Endodermal cell (in vitro differentiated cells): Measurements from ENCODE around the gene RGS3. TPM values are rescaled to one million over a fixed set of nuclear protein-coding genes. Genes with fewer than 3 reads are reported as not detected.

Source experiments
- DNase-seq: peaks from one replicate; pipeline ENCODE4 v3.0.0-alpha.2; 2017
- H3K27ac ChIP-seq: 2 replicates; pipeline ENCODE4 v1.5.1; 2013; ENCODE audit warnings: mild to moderate bottlenecking, low read depth, low read length, moderate library complexity
- H3K27me3 ChIP-seq: 2 replicates; pipeline ENCODE4 v1.6.1; 2013; ENCODE audit warnings: mild to moderate bottlenecking, low read length, moderate library complexity; ENCODE audit not compliant: insufficient read depth, control insufficient read depth, poor library complexity, severe bottlenecking
- H3K36me3 ChIP-seq: 2 replicates; pipeline ENCODE4 v1.7.0; 2013; ENCODE audit warnings: mild to moderate bottlenecking, low read length, moderate library complexity; ENCODE audit not compliant: control insufficient read depth, insufficient read depth
- H3K4me1 ChIP-seq: one replicate; pipeline ENCODE4 v1.7.0; 2013; ENCODE audit warnings: low read length; ENCODE audit not compliant: control insufficient read depth, insufficient read depth
- H3K4me3 ChIP-seq: 2 replicates; pipeline ENCODE4 v1.5.1; 2013; ENCODE audit warnings: mild to moderate bottlenecking, low read length, moderate library complexity
- H3K9ac ChIP-seq: 2 replicates; pipeline ENCODE4 v1.6.1; 2013; ENCODE audit warnings: mild to moderate bottlenecking, low read length, moderate library complexity; ENCODE audit not compliant: poor library complexity, severe bottlenecking; ENCODE audit errors: extremely low read depth
- H3K9me3 ChIP-seq: 2 replicates; pipeline ENCODE4 v1.6.1; 2013; ENCODE audit warnings: mild to moderate bottlenecking, low read length, moderate library complexity; ENCODE audit not compliant: control insufficient read depth
- H3K27ac Mint-ChIP-seq: 2 replicates; pipeline ENCODE4 v1.8.0; 2020; ENCODE audit warnings: mixed read lengths
- H3K27me3 Mint-ChIP-seq: 2 replicates; pipeline ENCODE4 v1.8.0; 2021; ENCODE audit warnings: mild to moderate bottlenecking, mixed read lengths; ENCODE audit not compliant: insufficient read depth
- H3K36me3 Mint-ChIP-seq: 2 replicates; pipeline ENCODE4 v1.8.0; 2020; ENCODE audit warnings: low read depth, mixed read lengths
- H3K4me1 Mint-ChIP-seq: 2 replicates; pipeline ENCODE4 v1.8.0; 2020; ENCODE audit warnings: mixed read lengths
- H3K4me3 Mint-ChIP-seq: 2 replicates; pipeline ENCODE4 v1.8.0; 2020; ENCODE audit warnings: mild to moderate bottlenecking, moderate library complexity, mixed read lengths
- H3K9me3 Mint-ChIP-seq: 2 replicates; pipeline ENCODE4 v1.8.0; 2020; ENCODE audit warnings: mild to moderate bottlenecking, mixed read lengths
- CTCF ChIP-seq: fragments of 200-600 bp; sonication (generic); conservative IDR thresholded peaks from 2 replicates; pipeline ENCODE4 v1.5.0; 2021; ENCODE audit warnings: antibody characterized with exemption, mild to moderate bottlenecking
- WGBS, 2 experiments: methylation state at CpG; one replicate each; pipeline versions ENCODE4 v1.1.5 to v1.1.7; 2013; ENCODE audit warnings: missing lambda C conversion rate in 2 of 2, mixed read lengths in 1 of 2; ENCODE audit not compliant: insufficient coverage in 1 of 2, insufficient read length in 1 of 2; 5-methylcytosine and 5-hydroxymethylcytosine counted together
- total RNA-seq, 2 donors: library from RNA; stranded (reverse); fragmentation: NEBNext Ultra II Directional in 1 of 2; extraction: Animal tissue kit (Norgen Biotek cat#: 25700) in 1 of 2; gene quantifications; 2 replicates in 1 of 2; 3 replicates in 1 of 2; pipeline ENCODE4 v1.2.1, GENCODE V29; 2021

Gene RGS3
- total RNA-seq, 2 donors from 2014 or later, result 20.7 to 40.3 TPM

DNA sequence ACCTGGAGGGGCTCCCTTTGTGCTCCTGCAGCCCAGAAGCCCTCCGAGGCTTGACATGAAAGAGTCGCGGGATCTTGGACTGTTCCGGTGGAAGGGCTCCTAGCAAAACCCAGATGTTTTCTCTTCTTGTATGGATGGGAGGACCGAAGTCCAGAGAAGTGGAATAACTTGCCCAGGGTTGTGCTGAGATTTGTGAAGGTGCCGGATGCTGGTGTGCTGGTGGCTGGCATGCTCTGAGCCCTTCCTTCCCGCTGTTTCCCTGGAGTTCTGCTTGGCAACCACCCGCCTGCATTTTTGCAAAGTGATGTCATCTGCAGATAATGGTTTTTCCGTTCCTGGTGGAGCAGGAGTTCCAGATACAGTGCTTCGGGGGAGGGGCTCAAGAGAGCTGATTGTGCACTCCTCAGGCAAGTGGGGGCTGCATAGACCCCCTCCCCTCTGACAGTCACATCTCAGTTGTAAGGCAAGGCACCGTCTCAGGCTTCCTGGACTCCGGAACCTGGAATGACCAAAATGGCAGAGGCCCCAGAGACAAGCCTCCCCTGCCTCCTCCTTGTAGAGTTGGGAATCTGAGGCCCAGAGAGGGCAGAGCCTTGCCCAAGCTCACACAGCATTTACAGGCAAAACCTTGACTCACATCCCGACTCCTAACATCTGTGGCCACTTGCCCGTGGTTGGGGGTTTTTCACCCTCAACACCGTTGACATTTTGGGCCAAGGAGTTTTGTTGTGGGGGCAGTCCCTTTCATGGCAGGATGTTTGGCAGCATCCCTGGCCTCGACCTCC lies 157.0 kb downstream of the RGS3 start:
- WGBS, 2 experiments, result 61 to 68% methylated on average over 6 to 16 of the region's 16 CpGs
- no peaks in the 10 kb centered on the region for H3K9me3 ChIP-seq
- Mint-ChIP-seq H3K9me3 (no peaks in the 10 kb centered on the region), H3K27ac (peak overlapping the region; percentile 89), H3K4me1 (peaks cover 42% of the 10 kb centered on the region), H3K4me3 (no peak overlapping the region), H3K36me3 (no peaks in the 10 kb centered on the region), H3K27me3 (no peaks in the 10 kb centered on the region)
- no peaks in the 10 kb centered on the region for H3K27me3 ChIP-seq
- peak; percentile 89 for DNase-seq
- no peaks in the 10 kb centered on the region for H3K36me3 ChIP-seq
- peak overlapping the region; percentile 47 for H3K9ac ChIP-seq
- peak overlapping the region; percentile 79 for H3K27ac ChIP-seq
- H3K4me1 ChIP-seq, result peaks cover 23% of the 10 kb centered on the region
- TF ChIP-seq CTCF, result no peak
- H3K4me3 ChIP-seq, result no peak overlapping the region

DNA sequence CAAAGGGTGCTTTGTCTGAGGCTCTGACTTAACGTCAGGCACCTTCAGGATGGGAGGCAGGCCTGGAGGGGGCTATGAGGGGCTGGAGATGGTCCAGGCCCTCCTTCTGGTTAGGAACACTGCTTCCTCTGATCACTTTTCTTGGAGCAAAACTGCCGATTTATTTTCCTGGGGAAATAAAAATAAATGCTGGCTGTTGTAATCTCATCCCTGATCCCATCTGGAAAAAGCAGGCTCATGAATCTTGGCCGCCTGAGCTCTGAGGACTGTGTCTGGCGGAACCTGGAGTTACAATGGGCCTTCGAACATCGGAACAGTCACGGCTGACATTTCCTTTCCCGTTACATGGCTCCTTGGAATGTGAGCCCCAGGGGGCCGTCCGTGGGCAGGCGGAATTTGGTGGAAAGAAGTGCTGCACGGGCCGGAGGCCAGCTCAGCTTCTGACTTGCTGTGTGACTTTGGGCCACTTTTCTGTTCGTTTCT lies 157.8 kb downstream of the RGS3 start:
- no peaks in the 10 kb centered on the region for H3K27me3 ChIP-seq
- H3K4me3 ChIP-seq, result no peak overlapping the region
- no peaks in the 10 kb centered on the region for H3K9me3 Mint-ChIP-seq
- DNase-seq, result peak; percentile 83
- peak overlapping the region; percentile 89 for H3K27ac Mint-ChIP-seq
- no peaks in the 10 kb centered on the region for H3K36me3 Mint-ChIP-seq
- H3K36me3 ChIP-seq, result no peaks in the 10 kb centered on the region
- peak overlapping the region; percentile 79 for H3K27ac ChIP-seq
- H3K27me3 Mint-ChIP-seq, result no peaks in the 10 kb centered on the region
- H3K9ac ChIP-seq, result peak overlapping the region; percentile 47
- H3K4me1 Mint-ChIP-seq, result peaks cover 42% of the 10 kb centered on the region
- no peak for TF ChIP-seq CTCF
- H3K4me3 Mint-ChIP-seq, result no peak overlapping the region
- 62 to 70% methylated on average over 9 to 14 of the region's 14 CpGs for WGBS, 2 experiments
- H3K9me3 ChIP-seq, result no peaks in the 10 kb centered on the region
- peaks cover 23% of the 10 kb centered on the region for H3K4me1 ChIP-seq

DNA sequence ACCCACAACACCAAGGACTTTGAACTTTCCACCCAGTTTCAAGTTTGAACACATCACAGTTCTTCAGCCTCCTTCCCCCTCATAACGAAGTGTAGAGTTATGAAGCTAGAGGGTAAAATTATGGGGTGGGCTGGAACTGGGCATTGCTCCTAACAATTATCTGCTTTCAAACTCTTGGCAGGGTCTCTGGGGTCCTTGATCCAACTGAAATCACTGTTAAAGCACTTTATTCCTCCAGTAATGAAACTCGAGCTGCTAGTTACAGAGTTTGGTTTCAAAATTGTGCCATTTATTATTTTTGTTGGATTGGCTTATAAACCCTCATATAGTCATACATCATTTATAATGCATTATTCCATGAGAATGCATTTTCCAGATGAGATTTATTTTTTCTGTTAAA lies 158.5 kb downstream of the RGS3 start:
- 83% methylated on average over 1 of the region's 2 CpGs; no CpG with 5 or more reads in 1 of the 2 experiments for WGBS, 2 experiments
- Mint-ChIP-seq H3K9me3 (no peaks in the 10 kb centered on the region), H3K27ac (peak overlapping the region; percentile 89), H3K4me1 (peaks cover 45% of the 10 kb centered on the region), H3K27me3 (peaks cover 1% of the 10 kb centered on the region), H3K36me3 (no peaks in the 10 kb centered on the region), H3K4me3 (no peak overlapping the region)
- no peaks in the 10 kb centered on the region for H3K9me3 ChIP-seq
- no peak overlapping the region for H3K27ac ChIP-seq
- H3K27me3 ChIP-seq, result no peaks in the 10 kb centered on the region
- H3K36me3 ChIP-seq, result no peaks in the 10 kb centered on the region
- H3K4me1 ChIP-seq, result peaks cover 23% of the 10 kb centered on the region
- no peak overlapping the region for H3K4me3 ChIP-seq
- DNase-seq, result peak; percentile 17
- TF ChIP-seq CTCF, result no peak
- no peak overlapping the region for H3K9ac ChIP-seq
